RWPE1 (cell line): Measurements from ENCODE around the gene TMC1.

ENCODE experiments used
- CTCF ChIA-PET: fragments of 350-600 bp; sonication (Branson Sonifier 250); formaldehyde crosslinking; extraction: SDS; loops from one replicate; lab custom pipeline; 2021; lab: Yijun Ruan, JAX
- POLR2A ChIA-PET: fragments of 400-600 bp; formaldehyde crosslinking; extraction: SDS; loops from one replicate; lab custom pipeline; 2020; ENCODE audit warnings: antibody characterized with exemption; ENCODE audit not compliant: low non-redundant PET; lab: Yijun Ruan, JAX
- DNase-seq: peaks from one replicate; pipeline ENCODE4 v3.0.0; 2012; ENCODE audit warnings: low spot score
- H3K27ac ChIP-seq: fragments of 450-650 bp; 2 replicates; pipeline ENCODE4 v1.5.1; 2017
- CTCF ChIP-seq: fragments of 450-650 bp; conservative IDR thresholded peaks from 2 replicates; pipeline ENCODE4 v1.5.1; 2017; ENCODE audit warnings: low read depth, mild to moderate bottlenecking

Gene TMC1

GRCh38 chr9:72564479-72565281 is 43.3 kb downstream of the TMC1 start:
- ChIA-PET CTCF (interaction anchor here (0.6 kb wide), 1 partner anchor 350 kb away, joined by 7 read pairs; no protein-coding TSS in a partner anchor), POLR2A (no interaction called here)
- no peak overlapping the region for H3K27ac ChIP-seq
- no peak for TF ChIP-seq CTCF
- DNase-seq = no peak

- no peak for DNase-seq
- TF ChIP-seq CTCF = no peak
- CTCF ChIA-PET = no interaction called here
- POLR2A ChIA-PET = no interaction called here
- H3K27ac ChIP-seq = no peak overlapping the region
Measured at GRCh38 chr9:72565535-72565934, 44.1 kb downstream of the TMC1 start.

GRCh38 chr9:72574156-72574810 is 52.9 kb downstream of the TMC1 start:
- ChIA-PET POLR2A (no interaction called here), CTCF (no interaction called here)
- H3K27ac ChIP-seq = no peak overlapping the region
- no peak for TF ChIP-seq CTCF
- DNase-seq = no peak

- H3K27ac ChIP-seq = no peak overlapping the region
- ChIA-PET POLR2A (no interaction called here), CTCF (interaction anchor here (0.5 to 1.2 kb wide), 3 partner anchors 10 to 429 kb away, joined by 3 to 5 read pairs (median 5); no protein-coding TSS in a partner anchor)
- no peak for TF ChIP-seq CTCF
- DNase-seq = no peak
Measured at GRCh38 chr9:72575666-72576065, 54.3 kb downstream of the TMC1 start.

- ChIA-PET POLR2A (no interaction called here), CTCF (interaction anchor here (0.5 to 1.2 kb wide), 3 partner anchors 9 to 429 kb away, joined by 3 to 5 read pairs (median 5); no protein-coding TSS in a partner anchor)
- DNase-seq = no peak
- H3K27ac ChIP-seq = peak overlapping the region; percentile 83
- TF ChIP-seq CTCF = no peak
Measured at GRCh38 chr9:72576087-72576486, 54.7 kb downstream of the TMC1 start.

GRCh38 chr9:72577212-72577753 is 55.9 kb downstream of the TMC1 start:
- DNase-seq = peak; percentile 85
- no peak for TF ChIP-seq CTCF
- peak overlapping the region; percentile 83 for H3K27ac ChIP-seq
- ChIA-PET CTCF (interaction anchor here (0.6 to 0.9 kb wide), 6 partner anchors 21 to 1879 kb away, joined by 3 to 5 read pairs (median 3); no protein-coding TSS in a partner anchor), POLR2A (interaction anchor here (0.9 to 1.9 kb wide), 2 partner anchors 52 to 212 kb away, joined by 3 to 8 read pairs; partner anchors contain the start of gene ZFAND5)
